Adrenal gland (tissue), 12 donors: Measurements from ENCODE around the gene AMZ2. TPM values are rescaled to one million over a fixed set of nuclear protein-coding genes. Genes with fewer than 3 reads are reported as not detected.
"Not testable (repeated sequence)": the region's sequence is repeated elsewhere in the genome, so short reads cannot be mapped to it uniquely, and the experiment has no call there.

ENCODE experiments used
- DNase-seq, 7 donors: peaks; one replicate each; pipeline ENCODE4 v3.0.0-alpha.2; 2019 to 2020
- H3K27ac ChIP-seq, 5 donors: fragments of 200-600 bp; sonication (generic) in 4 of 5; 1 replicate in 3 of 5; 2 replicates in 2 of 5; pipeline versions ENCODE4 v1.5.1 to v1.8.0; 2016 to 2020; ENCODE audit warnings: mild to moderate bottlenecking in 1 of 5
- H3K27me3 ChIP-seq: fragments of 200-600 bp; 2 replicates; pipeline ENCODE4 v1.8.0; 2021
- H3K36me3 ChIP-seq, 2 donors: fragments of 200-600 bp; replicated peaks in 1 of 2; 1 replicate in 1 of 2; 2 replicates in 1 of 2; pipeline versions ENCODE4 v1.5.1 to v1.8.0; 2018 to 2022
- H3K4me1 ChIP-seq, 2 donors: fragments of 200-600 bp; replicated peaks in 1 of 2; 1 replicate in 1 of 2; 2 replicates in 1 of 2; pipeline versions ENCODE4 v1.5.1 to v1.8.0; 2018 to 2021
- H3K4me3 ChIP-seq, 4 donors: fragments of 200-600 bp; sonication (generic) in 3 of 4; one replicate each; pipeline ENCODE4 v1.5.1; 2016 to 2018
- H3K9me3 ChIP-seq, 3 donors: fragments of 200-600 bp; sonication (generic) in 1 of 3; replicated peaks in 1 of 3; 1 replicate in 2 of 3; 2 replicates in 1 of 3; pipeline versions ENCODE4 v1.5.1 to v1.8.0; 2016 to 2021
- POLR2A ChIP-seq, 2 donors: fragments of 450-650 bp; IDR thresholded peaks; one replicate each; pipeline ENCODE4 v1.6.1; 2017; ENCODE audit warnings: antibody characterized with exemption in 2 of 2, mild to moderate bottlenecking in 2 of 2, moderate library complexity in 1 of 2
- WGBS, 4 donors: extraction: QIAGEN DNeasy Blood & Tissue Kit in 2 of 4; methylation state at CpG; one replicate each; pipeline versions ENCODE4 v1.1.5 to v1.1.7; 2013 to 2017; 5-methylcytosine and 5-hydroxymethylcytosine counted together
- intact Hi-C, 2 donors: fragments of 100-400 bp; cut with DNase I; formaldehyde crosslinking; loops; one replicate each; pipeline versions ENCODE4 v1.14.1 to v1.15.0; 2022 to 2023
- polyA plus RNA-seq, 3 donors: library from polyadenylated mRNA; stranded (reverse); fragments of 200-250 nt in 2 of 3; fragments of 350-450 nt in 1 of 3; fragmentation: Illumina TruSeq in 1 of 3; extraction: RNeasy Lipid Tissue Mini Kit (QIAGEN cat#74804) in 1 of 3; gene quantifications; one replicate each; pipeline ENCODE4 v1.2.3, GENCODE V29; 2013 to 2014
- total RNA-seq, 9 donors: library from RNA; depleted of rRNA in 4 of 9; stranded (reverse); fragments of >200 nt in 4 of 9; fragments of 120-200 nt in 1 of 9; fragmentation: NEBNext Ultra II Directional in 1 of 9; extraction: Animal tissue kit (Norgen Biotek cat#: 25700) in 1 of 9; gene quantifications; one replicate each; pipeline versions ENCODE4 v1.1.0 to v1.2.4, GENCODE V29; 2013 to 2023
- TF ChIP-seq, protein P1 (sequence below), 6 experiments: fragments of 450-650 bp in 4 of 6; fragments of 200-600 bp in 2 of 6; sonication (generic) in 1 of 6; IDR thresholded peaks; 1 replicate in 5 of 6; 2 replicates in 1 of 6; pipeline versions ENCODE4 v1.5.1 to v1.8.0; 2016 to 2021; ENCODE audit warnings: antibody characterized with exemption in 6 of 6, mild to moderate bottlenecking in 2 of 6, moderate library complexity in 1 of 6
- donor health status: healthy with polysubstance abuse.
- donor health status: Bipolar disorder and iron deficiency.
- donor health status: DM: yes; HTN: yes; CAD: no.
- donor health status: DM: no; HTN: no; CAD: no.
- donor health status: DM: no; HTN: no; CAD: no.
- donor health status: DM: yes; HTN: yes; CAD: no.

Gene AMZ2
- total and polyA plus RNA-seq, 12 donors: 55.5 to 135 (median 83.1) TPM

DNA sequence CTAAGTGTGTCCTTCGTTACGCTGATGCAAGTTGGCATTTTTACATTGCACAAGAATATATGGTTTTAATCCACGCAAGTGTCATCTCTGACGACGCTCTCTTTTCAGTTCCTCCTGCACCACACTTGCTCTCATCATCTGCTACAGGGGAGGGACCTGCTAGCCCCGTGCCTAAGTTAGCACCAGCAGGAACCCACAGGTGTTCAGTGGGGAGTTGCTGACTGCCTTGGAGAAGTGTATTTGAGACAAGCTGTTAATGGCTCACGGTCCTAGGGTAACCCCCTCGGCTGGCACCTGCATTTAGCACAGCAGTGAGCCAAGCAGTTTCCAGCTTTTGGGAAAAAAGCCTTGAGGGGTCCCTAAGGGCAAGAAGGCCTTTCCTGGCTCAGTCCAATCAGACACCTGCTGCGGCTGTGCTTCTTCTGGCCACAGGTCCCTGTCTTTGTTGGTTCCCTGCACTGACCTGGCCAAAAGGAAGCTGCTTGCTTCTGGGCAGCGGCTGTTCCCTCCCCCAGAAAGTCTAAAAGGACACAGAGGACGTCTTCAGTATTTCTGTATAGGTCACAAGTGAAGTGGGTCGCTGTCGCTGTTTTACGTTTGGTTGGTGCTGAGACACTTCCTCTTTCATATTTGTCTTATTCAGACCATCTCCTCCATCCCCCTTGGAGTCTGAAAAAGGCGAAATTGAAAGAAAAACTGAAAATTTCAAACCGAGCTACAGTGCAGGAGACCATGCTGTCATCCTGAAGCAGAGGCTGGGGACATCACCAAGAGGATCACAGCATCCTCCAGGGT, 10.3 kb upstream of the AMZ2 start:
- H3K36me3 ChIP-seq, H3K27me3 ChIP-seq, intact Hi-C loops, H3K4me3 ChIP-seq, H3K9me3 ChIP-seq, H3K4me1 ChIP-seq: not testable (repeated sequence)
- DNase-seq: peak in 4 of 7 donors; percentile 24 to 72 (median 49)
- H3K27ac ChIP-seq: peak overlapping the region in 4 of 5 donors; percentile 1 to 81 (median 53)
- TF ChIP-seq POLR2A (IDR thresholded peaks at IDR 0.05): peak in 1 of 2 donors; percentile 4
- 66 to 75% (median 70%) methylated on average over 13 to 16 of the region's 16 CpGs for WGBS, 4 donors

DNA sequence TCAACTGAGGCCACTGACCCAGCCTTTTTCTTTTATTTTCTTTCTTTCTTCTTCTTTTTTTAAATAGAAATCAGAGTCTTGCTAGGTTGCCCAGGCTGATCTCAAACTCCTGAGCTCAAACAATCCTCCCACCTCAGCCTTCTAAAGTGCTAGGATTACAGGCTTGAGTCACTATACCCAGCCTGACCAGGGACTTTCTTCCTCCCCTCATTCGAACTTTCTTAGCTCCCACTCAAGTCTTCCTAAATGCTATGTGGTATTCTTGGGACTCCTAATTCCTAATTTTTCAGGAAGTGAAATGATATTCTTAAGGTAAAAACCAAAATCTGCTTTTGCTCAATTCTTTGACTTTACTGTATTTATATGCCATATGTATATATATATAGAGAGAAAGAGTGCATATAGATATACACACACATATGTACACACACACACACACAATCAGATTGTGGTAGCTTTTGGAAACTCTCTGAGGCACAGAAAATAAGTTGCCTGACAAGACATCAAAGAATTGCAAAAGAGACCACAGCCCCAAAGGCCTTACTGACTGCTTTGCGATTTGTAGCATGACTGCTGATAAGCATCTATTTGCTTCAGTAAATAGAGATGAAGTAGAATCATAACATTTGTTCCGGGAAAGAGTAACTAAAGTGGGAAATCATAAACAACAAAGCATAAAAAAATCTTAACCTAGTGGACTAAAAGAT, 9.5 kb upstream of the AMZ2 start:
- 52 to 77% (median 69%) methylated on average over 3 of the region's 3 CpGs for WGBS, 4 donors
- Histone ChIP-seq H3K4me1 (peaks cover 0 to 10% of the 10 kb centered on the region in 2 donors), H3K27me3 (no peaks in the 10 kb centered on the region), H3K4me3 (no peak overlapping the region), H3K27ac (peak overlapping the region in 2 of 5 donors; percentile 18 to 71), H3K9me3 (no peaks in the 10 kb centered on the region), H3K36me3 (no peaks in the 10 kb centered on the region)
- no peak for DNase-seq
- no peak for TF ChIP-seq POLR2A (IDR thresholded peaks at IDR 0.05)
- TF ChIP-seq, protein P1, sequence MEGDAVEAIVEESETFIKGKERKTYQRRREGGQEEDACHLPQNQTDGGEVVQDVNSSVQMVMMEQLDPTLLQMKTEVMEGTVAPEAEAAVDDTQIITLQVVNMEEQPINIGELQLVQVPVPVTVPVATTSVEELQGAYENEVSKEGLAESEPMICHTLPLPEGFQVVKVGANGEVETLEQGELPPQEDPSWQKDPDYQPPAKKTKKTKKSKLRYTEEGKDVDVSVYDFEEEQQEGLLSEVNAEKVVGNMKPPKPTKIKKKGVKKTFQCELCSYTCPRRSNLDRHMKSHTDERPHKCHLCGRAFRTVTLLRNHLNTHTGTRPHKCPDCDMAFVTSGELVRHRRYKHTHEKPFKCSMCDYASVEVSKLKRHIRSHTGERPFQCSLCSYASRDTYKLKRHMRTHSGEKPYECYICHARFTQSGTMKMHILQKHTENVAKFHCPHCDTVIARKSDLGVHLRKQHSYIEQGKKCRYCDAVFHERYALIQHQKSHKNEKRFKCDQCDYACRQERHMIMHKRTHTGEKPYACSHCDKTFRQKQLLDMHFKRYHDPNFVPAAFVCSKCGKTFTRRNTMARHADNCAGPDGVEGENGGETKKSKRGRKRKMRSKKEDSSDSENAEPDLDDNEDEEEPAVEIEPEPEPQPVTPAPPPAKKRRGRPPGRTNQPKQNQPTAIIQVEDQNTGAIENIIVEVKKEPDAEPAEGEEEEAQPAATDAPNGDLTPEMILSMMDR (IDR thresholded peaks at IDR 0.05): no peak
- intact Hi-C loops: no loop called here

DNA sequence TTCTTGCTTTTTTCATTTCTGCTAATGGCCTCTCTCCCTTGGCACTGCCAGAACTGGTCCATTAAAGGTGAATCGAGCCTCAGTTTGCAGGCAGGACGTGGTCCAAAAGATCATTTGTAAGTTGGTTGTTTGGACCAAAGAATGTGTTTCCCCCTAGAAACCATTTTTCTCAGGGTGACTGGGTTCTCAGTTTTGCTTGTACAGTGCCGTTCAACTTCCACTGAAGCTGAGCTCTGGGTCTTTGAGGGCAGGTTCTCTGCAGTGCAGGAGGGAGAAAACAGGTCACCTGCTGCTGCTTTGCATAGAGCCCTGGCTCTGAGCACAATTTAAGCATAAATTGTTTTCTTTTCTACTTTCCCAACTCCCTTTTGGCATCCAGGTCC, 9.0 kb upstream of the AMZ2 start:
- Histone ChIP-seq H3K4me1 (peaks cover 0 to 10% of the 10 kb centered on the region in 2 donors), H3K9me3 (no peaks in the 10 kb centered on the region), H3K27me3 (no peaks in the 10 kb centered on the region), H3K27ac (no peak overlapping the region), H3K4me3 (no peak overlapping the region), H3K36me3 (no peaks in the 10 kb centered on the region)
- no peak for DNase-seq
- TF ChIP-seq, protein P1 (IDR thresholded peaks at IDR 0.05): no peak
- no peak for TF ChIP-seq POLR2A (IDR thresholded peaks at IDR 0.05)
- WGBS, 4 donors: 74 to 89% (median 87%) methylated on average over 3 of the region's 3 CpGs
- intact Hi-C loops: no loop called here

DNA sequence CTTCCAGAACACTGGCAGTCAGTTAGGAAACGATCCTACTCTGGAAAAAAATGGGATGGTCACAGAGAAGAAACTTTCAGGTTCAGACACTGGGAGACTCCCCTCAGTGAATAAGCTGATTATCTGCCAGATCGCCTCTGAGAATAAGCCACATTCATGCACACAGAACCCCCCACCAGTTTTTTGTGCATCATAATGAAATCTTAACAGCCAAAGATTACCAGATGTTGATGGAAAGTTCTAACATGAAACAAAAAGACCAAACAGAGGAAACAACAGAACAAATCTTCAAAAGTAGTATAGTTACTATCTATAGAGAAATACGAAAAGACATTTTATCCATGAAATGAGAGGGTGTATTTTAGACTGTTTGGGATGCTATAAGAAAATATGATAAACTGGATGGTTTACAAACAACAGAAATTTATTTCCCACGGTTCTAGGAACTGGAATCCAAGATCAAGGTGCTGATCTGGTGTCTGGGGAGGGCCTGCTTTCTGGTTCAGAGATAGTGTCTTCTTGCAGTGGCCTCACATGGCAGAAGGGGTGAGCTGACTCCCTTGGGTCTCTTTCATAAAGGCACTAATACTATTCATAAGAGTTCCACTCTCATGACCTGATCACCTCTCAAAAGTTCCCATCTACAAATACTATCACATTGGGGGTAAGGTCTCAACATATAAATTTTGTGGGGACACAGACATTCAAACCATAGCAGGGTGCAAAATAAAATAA, 8.0 kb upstream of the AMZ2 start:
- no peaks in the 10 kb centered on the region for H3K36me3 ChIP-seq
- peaks cover 0 to 3% of the 10 kb centered on the region in 2 donors for H3K4me1 ChIP-seq
- no peak for TF ChIP-seq POLR2A (IDR thresholded peaks at IDR 0.05)
- TF ChIP-seq, protein P1 (IDR thresholded peaks at IDR 0.05): no peak
- H3K27ac ChIP-seq: no peak overlapping the region
- H3K9me3 ChIP-seq: no peaks in the 10 kb centered on the region
- WGBS, 4 donors: 75 to 90% (median 84%) methylated on average over 4 of the region's 4 CpGs
- intact Hi-C loops: no loop called here
- no peak overlapping the region for H3K4me3 ChIP-seq
- no peaks in the 10 kb centered on the region for H3K27me3 ChIP-seq
- no peak for DNase-seq
